Smooth muscle cell (in vitro differentiated cells): ENCODE results near the gene TRAK1. TPM values are rescaled to one million over a fixed set of nuclear protein-coding genes. Genes with fewer than 3 reads are reported as not detected.

Experiments used
- DNase-seq: peaks from one replicate; lab custom pipeline; 2025; ENCODE audit not compliant: unreplicated experiment; lab: John Stamatoyannopoulos, UW
- H2AFZ ChIP-seq: fragments of 200-600 bp; sonication (generic); 2 replicates; pipeline ENCODE4 v1.6.0; 2016; ENCODE audit warnings: antibody characterized with exemption, low read depth, mild to moderate bottlenecking
- H3F3A ChIP-seq: fragments of 200-600 bp; sonication (generic); 2 replicates; pipeline ENCODE4 v1.6.0; 2017; ENCODE audit warnings: antibody characterized with exemption, low read depth
- H3K27ac ChIP-seq: fragments of 200-600 bp; sonication (generic); 2 replicates; pipeline ENCODE4 v1.5.1; 2016; ENCODE audit warnings: low read depth, mild to moderate bottlenecking
- H3K27me3 ChIP-seq: fragments of 200-600 bp; sonication (generic); 2 replicates; pipeline ENCODE4 v1.6.1; 2016; ENCODE audit warnings: low read depth, mild to moderate bottlenecking
- H3K36me3 ChIP-seq: fragments of 200-600 bp; sonication (generic); 2 replicates; pipeline ENCODE4 v1.5.1; 2016; ENCODE audit warnings: low read depth
- H3K4me1 ChIP-seq: fragments of 200-600 bp; sonication (generic); 2 replicates; pipeline ENCODE4 v1.5.1; 2016; ENCODE audit warnings: low read depth
- H3K4me2 ChIP-seq: fragments of 200-600 bp; sonication (generic); 2 replicates; pipeline ENCODE4 v1.6.0; 2016; ENCODE audit warnings: mild to moderate bottlenecking
- H3K4me3 ChIP-seq: fragments of 200-600 bp; sonication (generic); 2 replicates; pipeline ENCODE4 v1.5.1; 2016; ENCODE audit warnings: mild to moderate bottlenecking
- H3K79me2 ChIP-seq: fragments of 200-600 bp; sonication (generic); 2 replicates; pipeline ENCODE4 v1.6.0; 2016; ENCODE audit warnings: low read depth, mild to moderate bottlenecking
- H3K9ac ChIP-seq: fragments of 200-600 bp; sonication (generic); 2 replicates; pipeline ENCODE4 v1.6.0; 2016; ENCODE audit warnings: low read depth
- H3K9me3 ChIP-seq: fragments of 200-600 bp; sonication (generic); replicated peaks from 2 replicates; pipeline ENCODE4 v1.5.1; 2016; ENCODE audit warnings: low read depth
- H4K20me1 ChIP-seq: fragments of 200-600 bp; sonication (generic); 2 replicates; pipeline ENCODE4 v1.6.0; 2016; ENCODE audit warnings: low read depth
- CTCF ChIP-seq: fragments of 200-600 bp; sonication (generic); IDR thresholded peaks from 2 replicates; pipeline ENCODE4 v1.5.1; 2017; ENCODE audit warnings: borderline replicate concordance, mild to moderate bottlenecking, antibody characterized with exemption; ENCODE audit not compliant: insufficient read depth, poor library complexity, severe bottlenecking
- WGBS: methylation state at CpG from one replicate; pipeline ENCODE4 v1.1.7; 2016; ENCODE audit warnings: low lambda C conversion rate; 5-methylcytosine and 5-hydroxymethylcytosine counted together
- polyA plus RNA-seq: library from polyadenylated mRNA; unstranded; fragments of >200 nt; fragmentation: Nextera tagmentation; extraction: Ambion mirVana; gene quantifications from 2 replicates; pipeline ENCODE4 v1.2.1, GENCODE V29; 2016
- total RNA-seq: library from RNA; depleted of rRNA; stranded (reverse); fragments of >200 nt; gene quantifications from 2 replicates; pipeline ENCODE4 v1.2.3, GENCODE V29; 2014

TRAK1 gene
- total and polyA plus RNA-seq, 2 experiments from 2014 or later: 8.7 to 16.3 TPM

GRCh38 chr3:42230860-42231259 lies 139.7 kb downstream of the TRAK1 start:
- Histone ChIP-seq H3K27ac (no peak overlapping the region), H2AFZ (no peak overlapping the region), H3K9ac (no peak overlapping the region), H3F3A (no peaks in the 10 kb centered on the region), H3K9me3 (no peaks in the 10 kb centered on the region), H4K20me1 (no peaks in the 10 kb centered on the region), H3K4me3 (no peak overlapping the region), H3K36me3 (no peaks in the 10 kb centered on the region), H3K27me3 (no peaks in the 10 kb centered on the region), H3K4me1 (no peaks in the 10 kb centered on the region), H3K79me2 (no peaks in the 10 kb centered on the region), H3K4me2 (no peak overlapping the region)
- TF ChIP-seq CTCF: no peak
- WGBS: 93% methylated on average over 5 of the region's 5 CpGs
- no peak for DNase-seq

- Histone ChIP-seq H3K79me2 (no peaks in the 10 kb centered on the region), H3K27ac (no peak overlapping the region), H3K9ac (no peak overlapping the region), H4K20me1 (no peaks in the 10 kb centered on the region), H3K4me2 (no peak overlapping the region), H3K36me3 (no peaks in the 10 kb centered on the region), H3K4me3 (no peak overlapping the region), H3K4me1 (no peaks in the 10 kb centered on the region), H2AFZ (no peak overlapping the region), H3F3A (no peaks in the 10 kb centered on the region), H3K9me3 (no peaks in the 10 kb centered on the region), H3K27me3 (no peaks in the 10 kb centered on the region)
- DNase-seq: no peak
- TF ChIP-seq CTCF: no peak
Measured at GRCh38 chr3:42235532-42235931, 144.4 kb downstream of the TRAK1 start.

GRCh38 chr3:42236611-42237010 lies 145.5 kb downstream of the TRAK1 start:
- Histone ChIP-seq H3F3A (no peaks in the 10 kb centered on the region), H4K20me1 (no peaks in the 10 kb centered on the region), H3K9me3 (no peaks in the 10 kb centered on the region), H3K36me3 (no peaks in the 10 kb centered on the region), H3K27ac (no peak overlapping the region), H3K4me2 (no peak overlapping the region), H3K4me1 (no peaks in the 10 kb centered on the region), H3K79me2 (no peaks in the 10 kb centered on the region), H3K4me3 (no peak overlapping the region), H3K27me3 (no peaks in the 10 kb centered on the region), H3K9ac (no peak overlapping the region), H2AFZ (no peak overlapping the region)
- no peak for TF ChIP-seq CTCF
- no peak for DNase-seq
- 91% methylated on average over 2 of the region's 2 CpGs for WGBS

- Histone ChIP-seq H3K27me3 (peaks cover 41% of the 10 kb centered on the region), H3K9me3 (no peaks in the 10 kb centered on the region), H3K4me1 (no peaks in the 10 kb centered on the region), H4K20me1 (no peaks in the 10 kb centered on the region), H3K79me2 (no peaks in the 10 kb centered on the region), H3K4me2 (no peak overlapping the region), H3K4me3 (no peak overlapping the region), H3K9ac (no peak overlapping the region), H3K36me3 (no peaks in the 10 kb centered on the region), H3F3A (no peaks in the 10 kb centered on the region), H2AFZ (no peak overlapping the region), H3K27ac (no peak overlapping the region)
- TF ChIP-seq CTCF: no peak
- 67% methylated on average over 1 of the region's 1 CpG for WGBS
- DNase-seq: no peak
Measured at GRCh38 chr3:42246091-42246490, 154.9 kb downstream of the TRAK1 start.
